ENCODE measurements around the gene TIAM2. TPM values are rescaled to one million over a fixed set of nuclear protein-coding genes. Genes with fewer than 3 reads are reported as not detected.

TIAM2 gene
- total RNA-seq, 2 donors from 2014 or later, result 9.3 to 10.3 TPM

GRCh38 chr6:155042983-155043382 lies 47.9 kb downstream of the TIAM2 start:
- no peak for TF ChIP-seq CTCF (IDR thresholded peaks at IDR 0.05)
- no peak overlapping the region for H3K4me3 ChIP-seq
- no peaks in the 10 kb centered on the region for H3K36me3 ChIP-seq
- H3K4me1 ChIP-seq, result peaks cover 0 to 8% of the 10 kb centered on the region in 2 donors
- no peak overlapping the region for H3K27ac ChIP-seq
- no peaks in the 10 kb centered on the region for H3K27me3 ChIP-seq
- DNase-seq (ENCODE audit: low spot score), result no peak
- no peaks in the 10 kb centered on the region for H3K9me3 ChIP-seq

- no peak for TF ChIP-seq CTCF (IDR thresholded peaks at IDR 0.05)
- no peaks in the 10 kb centered on the region for H3K36me3 ChIP-seq
- no peak for DNase-seq (ENCODE audit: low spot score)
- H3K27me3 ChIP-seq, result no peaks in the 10 kb centered on the region
- H3K4me1 ChIP-seq, result peaks cover 0 to 8% of the 10 kb centered on the region in 2 donors
- no peaks in the 10 kb centered on the region for H3K9me3 ChIP-seq
- no peak overlapping the region for H3K27ac ChIP-seq
- H3K4me3 ChIP-seq, result no peak overlapping the region
Observed at GRCh38 chr6:155045561-155046404, 50.7 kb downstream of the TIAM2 start.

- no peak overlapping the region for H3K27ac ChIP-seq
- no peaks in the 10 kb centered on the region for H3K27me3 ChIP-seq
- H3K9me3 ChIP-seq, result no peaks in the 10 kb centered on the region
- no peaks in the 10 kb centered on the region for H3K36me3 ChIP-seq
- no peak for TF ChIP-seq CTCF (IDR thresholded peaks at IDR 0.05)
- no peak overlapping the region for H3K4me3 ChIP-seq
- no peaks in the 10 kb centered on the region for H3K4me1 ChIP-seq
- no peak for DNase-seq (ENCODE audit: low spot score)
Observed at GRCh38 chr6:155047523-155047922, 52.4 kb downstream of the TIAM2 start.

GRCh38 chr6:155050311-155050710 lies 55.2 kb downstream of the TIAM2 start:
- no peak for DNase-seq (ENCODE audit: low spot score)
- no peak for TF ChIP-seq CTCF (IDR thresholded peaks at IDR 0.05)

GRCh38 chr6:155054491-155055250 lies 59.6 kb downstream of the TIAM2 start:
- H3K36me3 ChIP-seq, result no peaks in the 10 kb centered on the region
- H3K27ac ChIP-seq, result no peak overlapping the region
- H3K4me1 ChIP-seq, result no peaks in the 10 kb centered on the region
- H3K9me3 ChIP-seq, result no peaks in the 10 kb centered on the region
- no peak for TF ChIP-seq CTCF (IDR thresholded peaks at IDR 0.05)
- no peaks in the 10 kb centered on the region for H3K27me3 ChIP-seq
- DNase-seq (ENCODE audit: low spot score), result no peak
- H3K4me3 ChIP-seq, result no peak overlapping the region

More at GRCh38 chr6:155050311-155050710, 55.2 kb downstream of the TIAM2 start:
- Histone ChIP-seq H3K4me1 (no peaks in the 10 kb centered on the region), H3K27me3 (no peaks in the 10 kb centered on the region), H3K27ac (no peak overlapping the region), H3K9me3 (no peaks in the 10 kb centered on the region), H3K36me3 (no peaks in the 10 kb centered on the region), H3K4me3 (no peak overlapping the region)

Data from right atrium auricular region (tissue), 2 donors.